Osteocyte (in vitro differentiated cells): ENCODE data around the gene ANKMY2. TPM values are rescaled to one million over a fixed set of nuclear protein-coding genes. Genes with fewer than 3 reads are reported as not detected.

Experiments used
- DNase-seq: peaks from one replicate; pipeline ENCODE4 v3.0.0; 2021; ENCODE audit warnings: mixed read lengths; ENCODE audit not compliant: unreplicated experiment; ENCODE audit errors: extremely low spot score
- H3K27ac Mint-ChIP-seq: one replicate; pipeline ENCODE4 v1.8.0; 2021; ENCODE audit warnings: mild to moderate bottlenecking, mixed read lengths; ENCODE audit not compliant: unreplicated experiment
- H3K27me3 Mint-ChIP-seq: one replicate; pipeline ENCODE4 v1.8.0; 2021; ENCODE audit warnings: mixed read lengths; ENCODE audit not compliant: unreplicated experiment
- H3K36me3 Mint-ChIP-seq: one replicate; pipeline ENCODE4 v1.8.0; 2021; ENCODE audit warnings: mixed read lengths; ENCODE audit not compliant: unreplicated experiment
- H3K4me1 Mint-ChIP-seq: one replicate; pipeline ENCODE4 v1.8.0; 2021; ENCODE audit warnings: mixed read lengths; ENCODE audit not compliant: unreplicated experiment
- H3K4me3 Mint-ChIP-seq: one replicate; pipeline ENCODE4 v1.8.0; 2021; ENCODE audit warnings: mild to moderate bottlenecking, moderate library complexity, mixed read lengths; ENCODE audit not compliant: unreplicated experiment
- H3K9me3 Mint-ChIP-seq: one replicate; pipeline ENCODE4 v1.8.0; 2021; ENCODE audit warnings: mixed read lengths; ENCODE audit not compliant: unreplicated experiment
- CTCF ChIP-seq: fragments of 200-600 bp; sonication (generic); IDR thresholded peaks from 2 replicates; pipeline ENCODE4 v1.5.0; 2021; ENCODE audit warnings: antibody characterized with exemption, mild to moderate bottlenecking, moderate library complexity
- total RNA-seq: library from RNA; stranded (reverse); gene quantifications from 2 replicates; pipeline ENCODE4 v1.2.1, GENCODE V29; 2021

Gene ANKMY2
- total RNA-seq, 1 donor from 2014 or later, result 16.9 TPM

GRCh38 chr7:16651396-16652239 is 6.1 kb upstream of the ANKMY2 start:
- TF ChIP-seq CTCF, result no peak
- Mint-ChIP-seq H3K36me3 (peaks cover 2% of the 10 kb centered on the region), H3K4me1 (peaks cover 52% of the 10 kb centered on the region), H3K27ac (no peak overlapping the region), H3K4me3 (no peak overlapping the region), H3K9me3 (no peaks in the 10 kb centered on the region), H3K27me3 (no peaks in the 10 kb centered on the region)
- no peak for DNase-seq

- Mint-ChIP-seq H3K27me3 (no peaks in the 10 kb centered on the region), H3K4me3 (no peak overlapping the region), H3K4me1 (peaks cover 49% of the 10 kb centered on the region), H3K9me3 (no peaks in the 10 kb centered on the region), H3K36me3 (no peaks in the 10 kb centered on the region), H3K27ac (peak overlapping the region; percentile 67)
- TF ChIP-seq CTCF, result no peak
- DNase-seq, result no peak
Measured at GRCh38 chr7:16650266-16650665, 4.7 kb upstream of the ANKMY2 start.

GRCh38 chr7:16649196-16649595 is 3.6 kb upstream of the ANKMY2 start:
- H3K27ac Mint-ChIP-seq, result peak overlapping the region; percentile 57
- peak overlapping the region; percentile 16 for H3K4me3 Mint-ChIP-seq
- no peaks in the 10 kb centered on the region for H3K9me3 Mint-ChIP-seq
- no peaks in the 10 kb centered on the region for H3K36me3 Mint-ChIP-seq
- TF ChIP-seq CTCF, result no peak
- no peaks in the 10 kb centered on the region for H3K27me3 Mint-ChIP-seq
- DNase-seq, result no peak
- peaks cover 51% of the 10 kb centered on the region for H3K4me1 Mint-ChIP-seq

- Mint-ChIP-seq H3K4me3 (peak overlapping the region; percentile 16), H3K9me3 (no peaks in the 10 kb centered on the region), H3K27me3 (no peaks in the 10 kb centered on the region), H3K27ac (peak overlapping the region; percentile 57), H3K36me3 (no peaks in the 10 kb centered on the region), H3K4me1 (peaks cover 58% of the 10 kb centered on the region)
- TF ChIP-seq CTCF, result no peak
- no peak for DNase-seq
Measured at GRCh38 chr7:16648551-16648950, 3.0 kb upstream of the ANKMY2 start.

- DNase-seq, result no peak
- H3K4me3 Mint-ChIP-seq, result peak overlapping the region; percentile 100
- H3K27ac Mint-ChIP-seq, result peak overlapping the region; percentile 75
- H3K27me3 Mint-ChIP-seq, result no peaks in the 10 kb centered on the region
- no peak for TF ChIP-seq CTCF
- peaks cover 62% of the 10 kb centered on the region for H3K4me1 Mint-ChIP-seq
- H3K36me3 Mint-ChIP-seq, result no peaks in the 10 kb centered on the region
- no peaks in the 10 kb centered on the region for H3K9me3 Mint-ChIP-seq
Measured at GRCh38 chr7:16647435-16647960, 1.9 kb upstream of the ANKMY2 start.
